ENCODE results near the gene RSRC1.

DNA sequence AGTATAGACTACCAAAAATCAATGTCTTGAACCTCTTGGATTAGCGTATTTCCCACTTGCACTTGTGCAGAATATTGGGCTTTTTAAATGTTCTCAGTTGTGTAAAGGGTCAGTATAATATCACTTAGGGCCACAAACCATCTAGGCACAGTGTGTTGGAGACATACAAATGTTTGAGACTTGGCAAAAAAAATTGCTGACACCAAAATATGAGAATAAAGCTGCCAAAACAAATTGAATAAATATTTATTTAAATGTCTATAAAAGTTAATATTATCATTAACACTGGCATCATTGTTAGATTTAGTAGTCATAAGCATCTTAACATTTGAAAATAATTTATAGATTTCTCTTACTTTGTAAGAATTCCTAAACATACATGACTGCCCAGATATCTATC, 430.2 kb downstream of the RSRC1 start:
- TF ChIP-seq FOXM1 (IDR thresholded peaks at IDR 0.05; ENCODE audit: borderline replicate concordance, low read depth): no peak
- TF ChIP-seq, protein P1, sequence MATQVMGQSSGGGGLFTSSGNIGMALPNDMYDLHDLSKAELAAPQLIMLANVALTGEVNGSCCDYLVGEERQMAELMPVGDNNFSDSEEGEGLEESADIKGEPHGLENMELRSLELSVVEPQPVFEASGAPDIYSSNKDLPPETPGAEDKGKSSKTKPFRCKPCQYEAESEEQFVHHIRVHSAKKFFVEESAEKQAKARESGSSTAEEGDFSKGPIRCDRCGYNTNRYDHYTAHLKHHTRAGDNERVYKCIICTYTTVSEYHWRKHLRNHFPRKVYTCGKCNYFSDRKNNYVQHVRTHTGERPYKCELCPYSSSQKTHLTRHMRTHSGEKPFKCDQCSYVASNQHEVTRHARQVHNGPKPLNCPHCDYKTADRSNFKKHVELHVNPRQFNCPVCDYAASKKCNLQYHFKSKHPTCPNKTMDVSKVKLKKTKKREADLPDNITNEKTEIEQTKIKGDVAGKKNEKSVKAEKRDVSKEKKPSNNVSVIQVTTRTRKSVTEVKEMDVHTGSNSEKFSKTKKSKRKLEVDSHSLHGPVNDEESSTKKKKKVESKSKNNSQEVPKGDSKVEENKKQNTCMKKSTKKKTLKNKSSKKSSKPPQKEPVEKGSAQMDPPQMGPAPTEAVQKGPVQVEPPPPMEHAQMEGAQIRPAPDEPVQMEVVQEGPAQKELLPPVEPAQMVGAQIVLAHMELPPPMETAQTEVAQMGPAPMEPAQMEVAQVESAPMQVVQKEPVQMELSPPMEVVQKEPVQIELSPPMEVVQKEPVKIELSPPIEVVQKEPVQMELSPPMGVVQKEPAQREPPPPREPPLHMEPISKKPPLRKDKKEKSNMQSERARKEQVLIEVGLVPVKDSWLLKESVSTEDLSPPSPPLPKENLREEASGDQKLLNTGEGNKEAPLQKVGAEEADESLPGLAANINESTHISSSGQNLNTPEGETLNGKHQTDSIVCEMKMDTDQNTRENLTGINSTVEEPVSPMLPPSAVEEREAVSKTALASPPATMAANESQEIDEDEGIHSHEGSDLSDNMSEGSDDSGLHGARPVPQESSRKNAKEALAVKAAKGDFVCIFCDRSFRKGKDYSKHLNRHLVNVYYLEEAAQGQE (IDR thresholded peaks at IDR 0.05; ENCODE audit: low read depth): no peak
- no peak for TF ChIP-seq CEBPB (IDR thresholded peaks at IDR 0.05)
- TF ChIP-seq TAF1 (IDR thresholded peaks at IDR 0.05; ENCODE audit: low read depth): no peak
- TF ChIP-seq, protein P2, sequence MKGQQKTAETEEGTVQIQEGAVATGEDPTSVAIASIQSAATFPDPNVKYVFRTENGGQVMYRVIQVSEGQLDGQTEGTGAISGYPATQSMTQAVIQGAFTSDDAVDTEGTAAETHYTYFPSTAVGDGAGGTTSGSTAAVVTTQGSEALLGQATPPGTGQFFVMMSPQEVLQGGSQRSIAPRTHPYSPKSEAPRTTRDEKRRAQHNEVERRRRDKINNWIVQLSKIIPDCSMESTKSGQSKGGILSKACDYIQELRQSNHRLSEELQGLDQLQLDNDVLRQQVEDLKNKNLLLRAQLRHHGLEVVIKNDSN (IDR thresholded peaks at IDR 0.05): no peak
- TF ChIP-seq RAD21 (IDR thresholded peaks at IDR 0.05; ENCODE audit: low read depth): no peak
- TF ChIP-seq, protein P3, sequence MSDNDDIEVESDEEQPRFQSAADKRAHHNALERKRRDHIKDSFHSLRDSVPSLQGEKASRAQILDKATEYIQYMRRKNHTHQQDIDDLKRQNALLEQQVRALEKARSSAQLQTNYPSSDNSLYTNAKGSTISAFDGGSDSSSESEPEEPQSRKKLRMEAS (IDR thresholded peaks at IDR 0.05): no peak

Data from Ishikawa (cell line).